Skin of body (tissue), 2 donors: ENCODE results near the gene NDOR1. TPM values are rescaled to one million over a fixed set of nuclear protein-coding genes. Genes with fewer than 3 reads are reported as not detected.
A peak's percentile ranks its signal among the peaks of the same experiment; 100 is the strongest.

Experiments used
- DNase-seq: peaks from one replicate; lab custom pipeline; 2025; lab: John Stamatoyannopoulos, UW
- total RNA-seq: library from RNA; depleted of rRNA; stranded (reverse); fragments of >200 nt; gene quantifications from one replicate; pipeline ENCODE4 v1.2.3, GENCODE V29; 2014

Gene NDOR1
- total RNA-seq, 1 donor from 2014 or later: 3.0 TPM

DNA sequence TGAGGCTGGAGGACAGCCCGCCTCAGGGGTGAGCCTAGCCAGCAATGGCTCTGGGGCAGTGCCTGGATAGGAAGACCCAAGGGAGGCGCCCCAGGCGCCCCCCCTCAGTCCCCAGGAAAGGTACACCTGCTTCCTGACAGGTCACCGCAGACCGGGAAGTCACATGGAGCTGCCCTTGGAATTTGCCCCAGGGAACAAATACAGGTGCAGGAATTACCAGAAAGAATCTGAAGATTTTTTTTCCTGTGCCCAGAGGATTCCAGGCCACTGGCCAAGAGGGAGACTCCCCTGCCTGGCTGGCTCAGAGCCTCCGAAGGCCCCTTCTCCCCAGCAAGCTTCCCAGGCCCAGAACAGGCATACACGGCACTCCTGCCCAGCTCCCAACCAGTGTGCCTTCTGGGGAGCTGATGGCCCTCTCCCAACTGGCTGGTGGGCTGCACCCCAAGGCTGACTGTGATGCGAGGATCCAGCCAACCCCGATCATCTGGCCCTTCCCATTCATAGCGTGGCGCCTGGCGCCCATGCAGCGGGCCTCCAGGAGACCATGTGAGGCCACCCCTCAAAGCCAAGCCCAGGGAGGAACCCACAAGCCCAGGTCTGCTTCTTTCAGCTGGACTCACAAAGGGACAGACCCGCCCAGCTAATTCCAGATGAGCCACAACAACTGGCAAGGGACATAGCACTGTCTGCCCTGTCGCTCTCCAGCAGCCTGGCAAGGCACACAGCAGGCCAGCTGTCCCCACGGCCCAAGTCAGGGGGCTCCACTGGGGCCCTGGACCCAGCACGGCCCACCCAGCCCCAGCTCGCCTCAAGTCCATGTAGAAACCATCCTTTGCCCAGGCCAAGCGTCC is 7.2 kb upstream of the NDOR1 start:
- DNase-seq: no peak

GRCh38 chr9:137198902-137199283 is 6.6 kb upstream of the NDOR1 start:
- DNase-seq: no peak

GRCh38 chr9:137199411-137200121 is 5.9 kb upstream of the NDOR1 start:
- DNase-seq: no peak

- peak; percentile 95 for DNase-seq
Observed at GRCh38 chr9:137200311-137201204, 4.9 kb upstream of the NDOR1 start, which contains the start of gene TPRN. Gene TPRN, minus strand, starts transcription at chr9:137200741. Its CDS starts 30 bp downstream, at chr9:137200711.

DNA sequence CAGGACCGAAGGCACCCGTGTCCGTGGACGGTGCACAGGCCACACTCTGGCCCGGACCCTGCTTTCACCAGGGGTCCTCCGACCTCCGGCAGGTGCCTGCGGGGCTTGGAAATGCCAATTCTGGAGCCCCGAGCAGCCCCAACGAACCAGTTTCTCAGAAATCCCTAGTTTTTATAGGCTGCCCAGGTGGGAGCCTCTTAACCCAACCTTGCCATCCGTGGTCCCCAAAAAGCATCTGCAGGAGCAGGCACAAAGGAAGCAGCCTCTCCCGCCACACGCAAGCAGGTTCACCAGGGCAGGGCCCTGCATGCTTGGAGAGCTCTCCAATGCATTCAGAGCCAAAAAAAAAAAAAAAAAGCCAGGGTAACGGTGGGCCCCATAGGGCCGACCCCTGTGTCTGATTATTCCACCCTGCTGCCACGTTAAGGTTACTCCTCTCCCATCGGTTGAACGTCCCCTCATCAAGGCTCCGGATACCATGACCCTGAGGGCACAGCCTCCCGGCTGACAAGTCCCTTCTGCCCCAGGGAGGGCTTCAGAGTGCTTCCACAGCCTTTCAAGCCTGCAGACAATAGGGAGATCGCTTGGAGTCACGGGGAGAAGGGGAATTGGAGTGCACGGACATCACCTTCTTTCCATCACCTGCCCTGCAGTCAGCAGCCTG is 4.2 kb upstream of the NDOR1 start:
- DNase-seq: no peak

DNA sequence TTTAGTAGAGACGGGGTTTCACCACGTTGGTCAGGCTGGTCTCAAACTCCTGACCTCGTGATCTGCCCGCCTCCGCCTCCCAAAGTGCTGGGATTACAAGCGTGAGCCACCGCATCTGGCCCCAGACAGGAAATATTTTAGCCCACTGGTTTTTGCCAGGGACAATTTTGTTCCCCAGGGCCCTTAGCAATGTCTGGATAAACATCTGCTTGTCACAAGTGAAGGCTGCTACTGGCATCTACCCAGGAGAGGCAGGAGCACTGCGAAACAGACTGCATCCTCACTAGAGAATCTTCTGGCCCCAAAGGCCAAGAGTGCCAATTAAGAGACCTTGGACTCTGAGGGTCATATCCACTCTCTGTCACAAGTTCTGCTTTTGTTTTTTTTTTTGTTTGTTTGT is 2.5 kb upstream of the NDOR1 start:
- DNase-seq: no peak

- no peak for DNase-seq
Observed at GRCh38 chr9:137204731-137205125, 772 bp upstream of the NDOR1 start.

GRCh38 chr9:137206602-137207001 is 1.1 kb downstream of the NDOR1 start:
- DNase-seq: no peak

DNA sequence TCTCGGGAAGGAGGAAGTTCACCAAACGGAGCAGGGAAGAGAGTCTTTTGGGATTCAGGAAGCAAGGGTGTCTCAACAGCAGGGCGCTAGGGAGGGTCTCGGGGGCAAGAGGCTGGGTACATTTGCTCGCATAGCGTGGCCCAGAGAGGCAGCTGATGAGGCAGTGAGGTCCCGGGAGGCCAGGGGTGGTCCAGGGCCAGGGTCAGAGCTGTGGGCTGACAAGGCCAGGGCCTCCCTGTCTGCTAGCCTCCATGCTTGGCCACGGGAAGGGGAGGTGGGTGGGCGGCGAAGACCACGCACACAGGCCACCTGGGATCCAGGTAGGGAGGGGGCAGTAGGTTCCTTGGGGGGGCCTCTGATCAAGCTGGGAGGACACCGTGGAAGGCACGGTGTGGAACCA is 6.0 kb downstream of the NDOR1 start:
- DNase-seq: no peak

DNA sequence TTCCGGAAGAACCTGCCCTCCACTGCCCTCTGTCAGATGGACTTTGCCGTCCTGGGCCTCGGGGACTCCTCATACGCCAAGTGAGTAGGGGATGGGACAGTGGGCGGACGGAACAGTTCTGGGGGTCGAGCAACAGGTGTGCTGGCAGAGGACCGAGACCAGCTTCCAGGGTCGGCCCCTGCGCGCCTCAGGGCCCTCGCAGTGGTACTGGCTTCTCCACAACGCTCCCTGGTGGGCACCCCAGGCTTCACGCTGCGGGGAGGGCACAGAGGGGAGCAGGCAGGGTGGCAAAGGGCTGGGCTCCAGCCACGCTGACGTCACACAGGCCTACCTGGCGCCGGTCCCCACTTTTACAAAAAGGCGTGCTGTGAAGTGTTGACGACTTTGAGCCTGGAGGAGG is 7.0 kb downstream of the NDOR1 start:
- DNase-seq: no peak

DNA sequence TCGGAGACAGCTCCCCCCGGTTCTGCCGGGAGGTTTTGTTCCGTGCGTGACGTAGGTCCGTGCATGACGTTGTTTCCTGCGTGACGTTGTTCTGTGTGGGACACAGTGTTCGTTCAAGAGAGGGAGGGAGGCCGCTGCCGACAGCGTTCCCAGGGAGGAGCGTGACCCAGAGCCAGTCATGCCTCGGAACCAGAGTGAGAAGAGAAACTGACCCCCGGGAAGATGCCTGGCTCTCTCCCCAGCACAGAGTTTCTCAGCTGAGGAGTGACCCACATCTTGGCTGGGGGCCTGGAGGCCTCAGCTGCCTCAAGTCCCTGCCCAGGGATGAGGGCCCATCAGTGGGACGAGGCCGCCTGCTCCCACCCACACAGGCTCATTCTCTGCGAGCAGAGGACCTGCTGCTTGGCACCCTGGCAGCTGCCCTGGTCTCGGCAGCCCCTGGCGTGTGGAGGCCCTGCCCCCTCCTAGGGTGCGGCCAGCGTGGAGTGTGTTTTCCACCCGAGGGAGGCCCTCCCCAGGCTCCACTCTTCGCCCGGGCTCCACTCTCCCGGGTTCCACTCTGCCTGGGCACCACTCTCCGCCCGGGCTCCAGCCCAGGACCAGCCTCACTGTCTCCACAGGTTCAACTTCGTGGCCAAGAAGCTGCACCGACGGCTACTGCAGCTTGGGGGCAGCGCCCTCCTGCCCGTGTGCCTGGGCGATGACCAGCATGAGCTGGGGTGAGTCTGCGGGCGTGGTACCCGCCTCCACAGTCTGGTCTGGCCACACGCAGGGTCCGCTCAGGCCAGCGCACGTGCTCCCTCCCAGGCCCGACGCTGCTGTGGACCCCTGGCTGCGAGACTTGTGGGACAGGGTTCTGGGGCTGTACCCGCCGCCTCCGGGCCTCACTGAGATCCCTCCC is 7.9 kb downstream of the NDOR1 start:
- DNase-seq: no peak

DNA sequence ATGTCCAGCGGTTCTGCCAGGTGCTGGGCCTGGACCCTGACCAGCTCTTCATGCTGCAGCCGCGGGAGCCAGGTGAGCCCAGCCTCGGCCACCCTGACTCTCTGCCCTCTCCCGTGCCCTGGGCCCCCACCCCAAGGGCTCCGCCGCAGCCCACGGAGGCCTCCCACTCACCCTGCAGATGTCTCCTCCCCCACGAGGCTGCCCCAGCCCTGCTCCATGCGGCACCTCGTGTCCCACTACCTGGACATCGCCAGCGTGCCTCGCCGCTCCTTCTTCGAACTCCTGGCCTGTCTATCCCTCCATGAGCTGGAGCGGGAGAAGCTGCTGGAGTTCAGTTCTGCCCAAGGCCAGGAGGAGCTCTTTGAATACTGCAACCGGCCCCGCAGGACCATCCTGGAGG is 9.1 kb downstream of the NDOR1 start:
- no peak for DNase-seq

GRCh38 chr9:137215196-137215986 is 9.9 kb downstream of the NDOR1 start:
- DNase-seq: no peak

- DNase-seq: no peak
Observed at GRCh38 chr9:137216188-137216965, 10.9 kb downstream of the NDOR1 start.

DNA sequence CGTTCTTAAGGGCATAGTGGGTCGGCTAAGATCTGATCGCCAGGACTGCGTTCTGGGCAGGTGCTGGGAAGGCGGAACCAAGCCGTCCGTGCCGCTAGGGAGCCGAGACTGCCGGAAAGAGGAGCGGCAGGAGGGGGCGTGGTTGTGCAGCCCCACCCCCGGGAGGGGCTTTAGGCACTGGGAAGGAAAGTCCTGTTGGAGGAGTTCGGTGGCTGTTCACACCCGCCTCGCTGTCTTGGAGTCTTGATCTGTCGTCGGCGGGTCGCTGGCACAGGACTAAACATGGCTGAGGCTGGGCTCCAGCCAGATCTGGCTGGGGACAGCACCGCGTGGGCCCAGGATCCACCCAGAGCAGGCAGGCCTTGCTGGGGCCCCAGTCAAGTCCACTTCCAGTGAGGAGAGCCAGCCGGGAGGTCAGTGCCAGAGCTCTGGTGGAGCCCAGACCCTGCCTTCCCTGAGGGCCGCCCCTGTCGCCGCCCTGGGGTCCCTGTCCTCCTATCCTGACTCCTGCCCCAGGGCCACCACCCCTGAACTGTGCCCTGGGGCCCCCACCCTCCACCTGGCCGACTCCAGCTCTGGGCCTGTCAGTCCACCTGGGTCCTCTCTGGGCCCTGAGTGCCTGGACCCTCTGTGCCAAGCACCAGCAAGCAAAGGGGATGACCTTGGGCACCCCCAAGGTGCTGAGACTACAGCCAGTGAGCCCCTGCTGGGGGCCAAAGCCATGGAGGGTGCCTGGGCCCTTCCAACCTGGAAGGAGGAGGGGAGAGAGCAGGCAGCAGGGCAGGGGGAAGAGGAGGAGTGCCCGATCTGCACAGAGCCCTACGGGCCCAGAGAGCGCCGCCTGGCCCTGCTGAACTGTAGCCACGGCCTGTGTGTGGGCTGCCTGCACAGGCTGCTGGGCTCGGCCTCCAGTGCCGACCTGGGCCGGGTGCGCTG is 12.0 kb downstream of the NDOR1 start:
- no peak for DNase-seq

GRCh38 chr9:137218212-137218753 is 12.8 kb downstream of the NDOR1 start:
- DNase-seq: no peak

GRCh38 chr9:137218754-137219271 is 13.3 kb downstream of the NDOR1 start:
- no peak for DNase-seq
